ENCODE data around the gene PRR23E.

PRR23E gene

GRCh38 chr3:127185962-127186674 lies 6.8 kb upstream of the PRR23E start:
- no peak for DNase-seq

GRCh38 chr3:127187316-127187715 lies 5.6 kb upstream of the PRR23E start:
- no peak for DNase-seq

GRCh38 chr3:127193341-127193740 lies 410 bp downstream of the PRR23E start:
- DNase-seq, result no peak

DNA sequence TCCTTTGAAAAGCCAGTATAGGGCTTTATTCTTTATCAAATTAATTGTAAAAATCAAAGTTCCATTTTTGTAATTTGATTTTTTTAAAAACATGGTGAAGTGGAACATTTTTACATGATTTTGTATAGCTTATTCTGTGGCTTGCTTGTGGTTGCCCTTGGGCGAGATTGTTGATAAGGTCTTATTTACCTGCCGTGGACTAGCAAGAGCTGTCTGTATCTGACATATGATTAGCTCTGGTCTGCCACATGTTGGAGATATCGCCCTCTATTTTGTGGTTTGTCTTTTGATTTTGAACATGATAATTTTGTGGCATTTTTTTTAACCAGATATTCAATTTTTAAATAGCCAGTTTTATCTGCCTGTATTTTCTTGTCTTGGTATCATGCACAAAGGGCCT lies 844 bp downstream of the PRR23E start:
- no peak for DNase-seq

DNA sequence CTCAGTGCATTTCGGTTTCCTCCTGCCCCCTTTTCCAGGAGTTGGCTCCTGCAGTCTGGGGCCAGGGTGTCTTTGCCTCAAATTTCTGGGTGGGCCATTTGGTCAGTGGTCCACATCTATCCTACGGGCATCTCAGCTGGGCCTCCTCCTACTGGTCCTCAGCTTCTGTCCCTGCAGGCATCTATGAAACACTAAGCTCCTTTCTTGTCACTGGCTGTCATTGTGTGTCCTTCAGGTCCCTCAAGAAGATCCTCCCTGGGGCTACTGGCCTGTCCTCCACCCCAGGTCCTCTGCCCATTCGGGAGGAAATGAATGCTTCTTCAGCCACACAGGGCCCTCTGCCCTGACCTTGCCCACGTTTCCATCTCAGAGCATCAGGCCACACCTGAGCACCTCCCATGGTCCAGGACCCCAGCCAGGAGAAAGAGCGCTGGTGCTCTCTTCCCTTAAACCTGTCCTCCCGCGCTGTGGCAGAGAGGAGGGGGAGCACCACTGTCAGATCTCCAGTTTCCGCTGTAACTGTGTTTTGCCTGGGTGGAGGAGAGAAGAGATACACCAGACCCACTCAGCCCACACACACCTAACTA lies 1.8 kb downstream of the PRR23E start:
- DNase-seq, result no peak

DNA sequence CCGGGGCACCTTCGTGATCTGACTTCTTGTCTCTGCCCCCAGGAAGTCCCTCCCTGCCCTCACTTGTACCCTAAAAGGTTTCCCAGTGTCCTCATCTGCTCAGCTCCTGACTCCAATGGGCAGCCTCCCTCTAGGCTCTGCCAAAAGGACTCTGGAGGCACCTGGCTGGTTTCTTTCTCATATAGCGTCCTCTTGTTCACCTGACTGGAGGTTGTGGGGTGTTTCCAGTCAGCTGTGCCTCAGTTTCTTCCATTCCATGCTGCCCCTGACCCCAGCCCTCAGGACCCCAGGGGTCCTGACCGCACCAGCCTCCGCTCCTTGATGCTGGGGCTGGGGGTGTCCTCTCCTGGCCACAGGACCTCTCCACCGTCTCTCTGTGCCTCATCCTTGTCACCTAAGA lies 2.5 kb downstream of the PRR23E start:
- no peak for DNase-seq

GRCh38 chr3:127196002-127196401 lies 3.1 kb downstream of the PRR23E start:
- DNase-seq, result no peak

DNA sequence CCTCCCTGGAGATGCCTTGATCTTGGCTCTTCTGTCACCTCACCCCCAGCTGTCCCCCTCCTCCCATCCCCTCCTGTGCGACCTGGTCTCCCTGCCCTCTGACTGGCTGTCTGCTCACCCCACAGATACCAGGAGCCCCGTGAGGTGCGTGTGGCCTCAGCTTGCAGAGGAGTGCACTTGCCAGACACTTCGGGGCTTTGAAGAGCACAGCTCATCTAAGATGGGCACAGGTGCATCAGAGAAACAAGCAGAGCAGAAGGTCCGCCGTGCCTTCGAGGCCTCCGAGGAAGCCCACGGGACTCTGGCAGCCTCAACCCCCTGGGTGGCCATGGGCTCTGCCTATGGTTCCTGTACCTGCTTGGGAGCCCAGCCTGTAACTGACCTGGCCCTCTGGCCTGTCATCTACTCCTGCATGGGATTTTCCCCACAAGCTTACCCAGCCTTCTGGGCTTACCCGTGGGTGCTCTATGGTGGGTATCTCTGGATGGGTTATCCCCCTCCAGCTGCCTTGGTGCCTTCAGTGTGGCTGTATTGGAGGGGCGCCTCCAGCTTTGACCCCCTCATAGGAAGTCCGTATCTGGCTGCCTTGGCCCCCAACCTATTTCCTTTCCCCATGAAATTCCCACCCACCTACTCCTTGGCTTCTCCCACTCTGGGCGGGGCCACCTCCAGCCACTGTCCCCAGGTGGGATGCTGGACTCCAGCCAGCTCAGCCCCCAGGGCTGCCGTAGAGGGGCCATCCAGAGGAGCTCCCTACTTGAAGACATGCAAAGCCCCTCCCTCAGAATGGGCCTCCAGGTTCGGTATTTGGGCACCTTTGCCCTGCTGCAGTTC lies 3.8 kb downstream of the PRR23E start:
- DNase-seq, result no peak

GRCh38 chr3:127197300-127198189 lies 4.6 kb downstream of the PRR23E start:
- DNase-seq, result no peak

DNA sequence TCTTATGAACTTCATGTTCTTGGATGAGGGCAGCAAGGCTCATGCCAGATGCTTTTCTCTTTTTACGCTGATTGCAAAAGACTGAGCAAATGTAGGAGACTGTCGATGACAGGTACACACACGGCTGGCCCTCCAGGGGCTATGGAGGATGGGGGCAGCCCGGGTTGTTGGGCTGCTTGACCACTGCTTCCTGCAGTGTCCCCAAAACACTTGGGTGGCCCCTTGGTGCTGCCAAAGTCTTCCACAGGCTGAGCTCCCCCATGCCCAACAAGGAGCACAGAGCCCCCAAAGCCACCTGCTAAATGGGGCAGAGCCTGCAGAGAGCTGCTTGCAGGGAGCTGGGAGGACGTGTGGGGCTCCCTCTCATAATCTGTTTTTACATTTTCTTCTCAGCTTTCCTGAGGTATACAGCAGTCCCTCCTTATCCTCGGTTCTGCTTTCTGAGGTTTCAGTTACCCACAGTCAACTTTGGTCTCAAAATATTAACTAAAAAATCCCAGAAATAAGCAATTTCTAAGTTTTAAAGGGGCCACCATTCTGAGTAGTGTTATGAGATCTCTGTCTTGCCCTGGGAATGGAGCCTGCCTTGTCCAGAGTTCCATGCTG lies 7.3 kb downstream of the PRR23E start:
- DNase-seq, result no peak

- DNase-seq, result no peak
These were observed 10.1 kb downstream of the PRR23E start for GRCh38 chr3:127203024-127203423.

DNA sequence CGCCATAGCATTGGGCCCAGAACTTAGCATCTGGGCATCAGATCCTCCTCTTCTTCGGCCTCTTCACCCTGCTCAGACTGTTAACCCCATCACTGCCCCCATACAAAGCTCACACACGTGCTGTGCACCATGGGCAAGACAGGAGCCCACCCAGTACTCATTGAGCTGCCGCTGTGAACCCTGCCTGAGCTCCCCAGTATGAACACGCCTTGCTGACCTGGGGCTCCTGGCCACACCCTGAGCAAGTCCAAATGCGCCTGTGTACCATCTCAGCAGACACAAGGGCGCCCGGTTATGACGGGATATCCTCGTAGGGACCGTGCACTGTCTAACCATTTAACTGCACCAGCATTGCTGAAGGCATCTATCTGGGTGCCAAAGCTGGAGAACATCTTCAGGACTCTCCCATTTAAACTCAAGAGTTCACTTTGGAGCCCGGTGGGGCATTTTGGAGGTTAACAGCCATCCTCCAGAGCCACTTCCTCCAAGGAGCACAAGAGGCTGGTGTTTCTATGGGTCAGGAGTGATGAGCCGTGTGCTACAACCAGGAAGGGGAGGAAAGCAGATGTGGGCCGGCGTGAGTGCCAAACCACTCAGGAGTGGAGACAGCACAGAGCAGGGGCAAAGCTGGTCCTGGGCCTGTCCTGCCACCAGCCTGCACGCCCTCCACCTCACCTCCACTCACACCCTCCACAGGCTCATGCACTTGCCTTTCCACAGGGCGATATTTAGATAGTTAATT lies 12.1 kb downstream of the PRR23E start:
- DNase-seq, result no peak

GRCh38 chr3:127206154-127206553 lies 13.2 kb downstream of the PRR23E start:
- no peak for DNase-seq

- DNase-seq, result no peak
These were observed 13.9 kb downstream of the PRR23E start for GRCh38 chr3:127206611-127207516.

GRCh38 chr3:127207727-127208482 lies 15.0 kb downstream of the PRR23E start:
- DNase-seq, result no peak

- DNase-seq, result no peak
These were observed 15.7 kb downstream of the PRR23E start for GRCh38 chr3:127208483-127209100.

GRCh38 chr3:127209155-127209839 lies 16.4 kb downstream of the PRR23E start:
- DNase-seq, result no peak

DNA sequence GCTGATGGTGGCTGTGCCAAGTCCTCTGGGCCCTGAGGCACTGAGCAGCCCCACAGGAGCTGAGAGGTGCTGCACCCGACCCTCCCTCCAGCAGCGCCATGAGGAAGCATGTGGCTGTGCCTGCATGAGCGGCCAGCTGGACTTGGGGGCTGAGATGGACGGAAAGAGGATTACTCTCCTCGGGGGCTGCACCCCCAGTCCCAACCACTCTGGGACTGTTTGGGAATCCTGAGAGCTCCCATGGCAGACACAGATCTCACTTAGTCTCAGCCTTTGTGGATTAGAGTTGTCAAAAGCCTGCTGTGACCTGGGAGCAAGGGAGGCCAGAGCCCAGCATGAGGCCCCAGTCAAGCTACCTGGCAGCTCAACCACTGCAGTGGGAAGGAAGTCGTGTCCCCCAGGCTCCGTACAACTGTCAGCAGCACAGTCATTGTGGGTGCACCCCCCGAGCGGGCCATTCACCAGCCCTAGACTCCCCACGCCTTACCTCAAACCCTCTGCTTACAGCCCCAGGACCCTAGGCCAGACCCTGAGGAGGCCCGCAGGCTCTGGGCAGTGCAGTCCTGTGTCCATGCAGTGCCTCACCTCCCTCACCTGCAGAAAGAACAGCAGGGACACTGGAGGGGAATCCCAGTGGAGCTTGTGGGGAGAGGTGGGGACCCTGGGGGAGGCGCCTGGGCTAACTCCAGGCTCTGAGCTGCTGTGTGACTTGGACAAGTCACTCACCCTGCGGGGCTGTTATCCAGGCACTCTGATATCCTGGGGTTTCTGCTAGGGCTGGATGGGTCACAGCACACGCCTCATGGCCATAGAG lies 17.1 kb downstream of the PRR23E start:
- DNase-seq, result no peak

All from RPMI8226 (cell line).